GM18867 (cell line): Measurements from ENCODE around the gene CRYL1.

Experiments used
- ATAC-seq: cut with Tn5 transposase; IDR thresholded peaks from one replicate; pipeline ENCODE4 v1.9.1; 2021; ENCODE audit warnings: mild to moderate bottlenecking, moderate library complexity; ENCODE audit not compliant: unreplicated experiment

Gene CRYL1

DNA sequence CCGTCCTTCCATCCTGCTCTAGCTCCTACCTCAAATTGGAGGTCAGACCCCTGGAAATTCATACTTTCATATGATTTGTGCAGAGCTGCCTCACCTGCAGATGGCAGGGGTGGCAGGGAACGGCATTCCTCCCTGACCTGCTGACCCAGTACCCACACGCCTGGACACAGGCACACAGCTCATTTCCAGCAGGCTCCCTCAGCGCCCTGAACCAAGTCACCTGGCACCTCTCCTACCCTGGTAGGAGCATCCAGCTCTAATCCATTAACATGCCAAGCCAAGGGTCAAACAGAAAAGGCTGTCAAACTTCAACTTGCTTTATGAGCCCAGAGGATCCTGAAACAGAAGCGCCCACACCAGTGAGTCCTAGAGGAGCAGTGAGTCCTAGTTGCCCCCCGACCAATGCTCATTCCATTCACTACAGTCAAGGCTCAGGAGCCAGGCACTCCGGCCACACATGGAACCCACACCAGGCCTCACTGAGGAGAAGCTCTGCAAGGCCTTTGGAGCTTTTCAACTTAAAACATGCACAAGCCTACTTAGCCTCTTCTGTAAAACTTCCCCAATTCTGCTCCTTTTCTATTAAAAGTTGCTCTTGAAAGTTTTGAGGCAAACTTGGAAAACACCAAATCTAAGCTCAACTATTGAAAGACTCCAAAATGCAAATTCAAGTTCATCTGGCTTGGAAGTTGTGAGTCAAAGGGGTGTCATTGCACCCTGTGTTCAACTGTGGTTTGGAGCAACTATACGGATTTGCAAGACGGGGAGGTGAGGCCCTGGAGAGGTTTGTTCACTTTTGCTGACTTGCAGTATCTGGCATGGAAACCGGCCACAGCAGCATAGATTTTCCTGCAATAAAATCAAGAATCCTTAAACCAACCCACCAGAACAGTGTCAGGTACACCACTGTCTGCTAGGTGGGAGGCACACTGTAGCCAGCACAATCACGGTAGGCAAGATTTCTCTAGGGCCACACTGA, 96.7 kb downstream of the CRYL1 start:
- no peak for ATAC-seq

DNA sequence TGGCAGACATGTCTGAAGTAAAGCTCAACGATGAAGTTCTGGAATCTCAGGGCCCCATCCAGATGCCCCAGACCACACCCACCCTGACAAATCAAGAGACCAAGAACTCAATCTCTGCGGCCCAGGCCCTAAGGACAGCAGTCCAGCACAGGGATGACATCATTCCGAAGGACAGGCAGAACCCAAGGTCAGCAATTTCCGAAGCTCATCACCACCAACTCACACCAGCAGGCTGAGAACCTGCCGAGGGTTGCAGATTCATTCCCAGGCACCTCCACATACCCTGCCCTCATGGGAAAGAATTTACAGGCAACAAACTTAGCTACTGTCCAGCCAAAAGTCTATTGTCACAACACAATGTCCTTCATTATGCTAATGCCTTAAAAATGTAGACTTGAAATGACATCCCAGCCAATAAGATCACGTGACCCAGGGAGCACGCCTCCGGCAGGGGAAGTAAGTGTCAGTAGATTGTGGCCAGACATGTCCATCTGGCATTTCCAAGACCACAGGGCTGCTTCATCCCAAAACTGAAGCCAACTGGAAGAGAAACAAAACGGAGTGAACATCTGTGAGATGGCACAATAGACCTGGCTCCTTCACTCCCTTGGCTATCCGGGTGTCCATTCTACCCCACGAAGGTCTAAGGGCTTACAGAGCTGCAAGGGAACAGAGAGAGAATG, 98.8 kb downstream of the CRYL1 start:
- no peak for ATAC-seq

DNA sequence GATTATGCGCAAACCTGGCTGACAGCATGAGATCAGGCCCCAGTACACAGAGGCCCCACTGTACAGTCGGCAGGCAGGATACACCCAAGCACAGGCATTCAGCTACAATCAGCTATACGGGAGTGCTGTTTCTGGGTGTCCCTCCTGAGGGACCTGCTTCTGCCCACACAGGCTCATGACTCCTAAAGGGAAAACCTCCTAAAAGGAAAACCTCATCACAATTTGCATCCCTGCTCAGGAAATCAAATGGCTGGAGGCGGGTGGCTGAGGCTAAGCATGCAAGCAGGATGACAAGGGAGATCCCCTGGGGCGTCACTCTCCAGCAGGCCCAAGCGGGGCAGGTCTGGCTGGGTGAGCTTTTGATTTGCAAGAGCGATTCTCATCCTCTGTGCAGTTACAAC, 99.8 kb downstream of the CRYL1 start:
- ATAC-seq = peak; percentile 45

DNA sequence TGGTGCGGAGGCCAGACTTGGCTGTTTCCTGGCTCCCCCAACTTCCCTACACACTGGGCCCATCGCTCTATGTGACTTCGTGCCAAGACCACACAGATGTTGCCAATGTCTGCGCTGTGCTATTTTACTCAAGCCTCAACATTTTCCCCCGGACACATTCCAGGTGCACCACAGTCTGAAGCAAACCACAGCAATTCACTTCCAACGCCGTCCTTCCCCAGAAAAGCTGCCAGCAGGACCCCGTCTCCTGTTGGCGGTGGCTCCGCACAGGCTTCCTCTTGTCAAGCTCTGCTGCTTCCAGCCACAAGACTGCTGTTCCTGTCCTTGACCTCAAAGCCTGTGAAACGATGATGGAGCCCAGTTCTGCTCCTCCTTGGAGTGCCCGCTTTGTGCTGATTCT, 100.7 kb downstream of the CRYL1 start:
- ATAC-seq = no peak

DNA sequence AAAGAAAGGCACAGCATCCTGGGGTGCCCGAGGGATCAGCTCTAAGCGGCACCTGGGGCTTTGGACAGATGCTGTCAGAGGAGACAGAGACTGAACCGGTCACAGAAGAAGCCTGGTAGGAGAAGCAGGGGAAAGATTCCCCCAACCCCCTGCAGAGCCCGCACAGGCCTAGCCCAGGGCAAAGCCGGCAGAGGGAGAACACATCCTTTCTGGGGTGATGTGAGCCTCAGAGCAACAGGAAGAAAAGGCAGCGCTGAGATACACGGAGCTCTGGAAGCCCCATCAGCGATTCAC, 101.2 kb downstream of the CRYL1 start:
- ATAC-seq = no peak

DNA sequence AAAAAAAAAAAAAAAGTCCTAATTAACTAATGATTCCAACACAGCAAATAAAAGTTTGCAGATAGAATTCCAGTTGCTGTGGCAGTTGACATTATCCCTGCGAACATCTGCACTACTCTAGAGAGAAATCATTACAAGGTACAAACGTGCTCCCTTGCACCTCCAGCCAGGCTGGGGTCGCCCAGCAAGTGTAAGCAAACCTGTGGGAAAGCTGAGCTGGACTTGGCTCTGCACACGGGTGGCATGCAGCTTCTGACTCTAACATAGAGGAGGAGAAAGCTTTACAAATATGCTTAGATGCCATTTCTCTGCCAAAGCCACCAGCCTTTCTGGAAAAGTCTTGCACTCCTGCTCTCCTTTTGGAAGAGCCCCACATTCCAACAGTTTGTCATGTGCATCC, 103.3 kb downstream of the CRYL1 start:
- no peak for ATAC-seq

DNA sequence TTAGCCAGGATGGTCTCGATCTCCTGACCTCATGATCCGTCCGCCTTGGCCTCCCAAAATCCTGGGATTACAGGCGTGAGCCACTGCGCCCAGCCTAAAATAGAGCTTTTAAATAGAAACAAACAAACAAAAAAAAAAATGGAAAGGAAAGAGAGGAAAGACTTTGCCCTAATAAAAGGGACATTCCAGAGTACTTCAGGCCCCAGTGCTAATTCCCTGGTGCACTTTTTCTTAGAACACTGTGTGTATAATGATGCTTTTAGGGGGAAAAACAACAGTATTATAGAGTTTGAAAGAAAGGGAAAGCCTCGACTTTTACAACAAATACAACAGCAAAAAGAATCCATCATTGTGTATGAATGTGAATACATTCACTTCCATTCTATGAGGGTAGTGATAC, 104.7 kb downstream of the CRYL1 start:
- no peak for ATAC-seq

DNA sequence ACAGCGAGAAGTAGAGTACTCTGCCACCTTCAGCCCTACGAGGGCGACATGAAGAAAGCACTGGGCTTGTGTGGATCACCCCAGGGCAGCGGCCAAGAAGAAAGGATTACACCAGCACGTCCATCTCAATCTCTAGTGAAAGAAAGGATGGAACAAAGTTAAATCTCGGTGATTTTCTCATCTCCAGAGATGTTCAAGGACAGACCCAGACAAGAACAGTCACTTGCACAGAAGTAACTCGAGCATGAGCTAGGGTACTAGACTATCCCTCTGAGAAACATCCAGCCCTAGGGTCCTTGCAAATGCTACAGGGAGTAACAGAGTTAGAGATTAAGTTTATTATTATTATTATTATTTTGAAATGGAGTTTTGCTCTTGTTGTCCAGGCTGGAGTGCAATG, 106.7 kb downstream of the CRYL1 start:
- no peak for ATAC-seq

DNA sequence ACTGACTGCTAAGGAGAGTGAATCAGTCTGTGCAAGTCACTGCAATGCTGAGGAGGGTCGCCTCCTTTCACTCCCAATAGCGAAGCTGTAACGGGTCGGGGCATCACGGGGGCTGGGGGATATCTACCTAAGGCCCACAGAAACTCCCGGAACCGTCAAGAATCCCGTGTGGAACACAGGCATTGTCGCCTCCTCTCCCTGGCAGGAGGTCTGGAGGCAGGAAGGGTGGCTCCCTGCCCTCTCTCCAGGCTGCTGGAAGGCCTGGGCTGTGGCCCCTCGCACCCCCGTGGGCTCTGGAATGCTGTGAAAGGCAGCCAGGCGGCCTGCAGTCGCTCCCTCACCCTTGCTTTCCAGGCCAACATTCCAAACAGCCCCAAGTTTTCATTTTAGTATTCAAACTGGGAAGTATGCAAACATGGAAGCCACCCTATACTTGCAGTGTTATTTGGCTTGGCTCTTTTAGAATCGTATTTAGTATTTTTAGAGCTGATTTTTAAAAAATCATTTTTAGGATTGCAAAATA, 109.4 kb downstream of the CRYL1 start:
- ATAC-seq = no peak

DNA sequence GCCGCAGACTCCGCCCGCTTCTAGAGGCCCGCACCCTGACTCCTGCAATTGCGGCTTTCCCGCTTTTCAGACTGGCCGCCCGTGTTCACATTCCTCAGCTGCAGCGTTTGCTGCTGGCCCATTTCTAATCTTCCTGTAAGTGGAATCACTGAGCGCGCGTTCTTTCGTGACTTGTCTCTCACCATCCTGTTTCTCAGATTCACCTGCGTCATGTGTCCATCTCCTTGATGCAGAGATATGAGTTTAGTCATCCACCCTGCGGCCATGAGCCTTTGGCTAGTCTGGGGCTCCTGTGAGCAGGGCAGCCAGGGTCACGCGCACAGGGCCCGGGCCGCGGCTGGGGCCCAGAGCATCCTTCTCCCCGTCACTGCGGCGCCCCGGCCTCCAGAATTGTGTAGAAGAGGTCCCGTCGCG, 110.0 kb downstream of the CRYL1 start:
- no peak for ATAC-seq

DNA sequence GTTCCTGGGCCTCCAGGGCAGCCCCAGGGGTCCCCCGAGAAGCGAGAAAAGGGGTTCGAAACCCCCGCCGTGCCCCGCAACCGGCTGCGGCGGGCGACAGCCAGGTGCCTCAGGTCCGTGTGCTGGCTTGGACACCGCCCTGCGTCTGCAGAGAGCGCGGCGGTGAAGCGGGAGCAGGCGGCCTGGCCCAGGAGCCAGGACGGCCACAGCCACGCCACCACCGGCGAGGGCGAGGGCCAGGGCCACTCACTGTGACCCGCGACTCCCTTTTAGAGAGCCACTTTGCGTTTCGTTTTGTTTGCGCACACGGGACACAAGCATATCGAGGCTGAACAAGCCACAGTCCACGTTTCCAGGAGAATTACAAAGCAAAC, 110.4 kb downstream of the CRYL1 start:
- no peak for ATAC-seq

DNA sequence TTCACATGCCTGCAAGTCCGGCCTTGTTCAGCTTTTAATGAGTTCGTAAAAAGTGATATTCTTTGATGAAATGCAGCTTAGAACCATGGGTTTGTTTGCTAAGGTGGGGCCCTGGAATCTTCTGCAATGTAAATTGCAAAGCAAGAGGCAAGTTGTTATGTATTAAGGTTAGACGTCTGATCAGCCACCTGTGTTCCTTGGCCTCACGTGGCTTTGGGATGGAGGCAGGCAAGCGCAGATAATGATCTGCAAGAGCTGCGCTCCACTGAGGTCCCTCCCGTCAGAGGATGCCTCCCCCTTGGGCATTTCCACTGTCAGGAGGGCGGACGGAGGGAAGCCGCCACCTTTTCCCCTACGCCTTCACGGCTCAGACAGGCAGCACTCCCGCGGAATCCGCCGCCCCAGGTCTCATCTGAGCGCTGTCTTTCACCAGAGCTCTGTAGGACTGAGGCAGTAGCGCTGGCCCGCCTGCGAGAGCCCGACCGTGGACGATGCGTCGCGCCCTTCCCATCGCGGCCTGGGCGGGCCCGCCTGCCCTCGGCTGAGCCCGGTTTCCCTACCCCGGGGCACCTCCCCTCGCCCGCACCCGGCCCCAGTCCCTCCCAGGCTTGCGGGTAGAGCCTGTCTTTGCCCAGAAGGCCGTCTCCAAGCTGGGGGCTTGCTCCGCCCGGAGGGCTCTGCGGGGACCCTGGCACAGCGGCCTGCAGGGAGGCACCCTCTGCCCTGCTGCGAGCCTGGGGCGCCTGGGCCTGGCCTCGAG, 110.9 kb downstream of the CRYL1 start:
- ATAC-seq = no peak

DNA sequence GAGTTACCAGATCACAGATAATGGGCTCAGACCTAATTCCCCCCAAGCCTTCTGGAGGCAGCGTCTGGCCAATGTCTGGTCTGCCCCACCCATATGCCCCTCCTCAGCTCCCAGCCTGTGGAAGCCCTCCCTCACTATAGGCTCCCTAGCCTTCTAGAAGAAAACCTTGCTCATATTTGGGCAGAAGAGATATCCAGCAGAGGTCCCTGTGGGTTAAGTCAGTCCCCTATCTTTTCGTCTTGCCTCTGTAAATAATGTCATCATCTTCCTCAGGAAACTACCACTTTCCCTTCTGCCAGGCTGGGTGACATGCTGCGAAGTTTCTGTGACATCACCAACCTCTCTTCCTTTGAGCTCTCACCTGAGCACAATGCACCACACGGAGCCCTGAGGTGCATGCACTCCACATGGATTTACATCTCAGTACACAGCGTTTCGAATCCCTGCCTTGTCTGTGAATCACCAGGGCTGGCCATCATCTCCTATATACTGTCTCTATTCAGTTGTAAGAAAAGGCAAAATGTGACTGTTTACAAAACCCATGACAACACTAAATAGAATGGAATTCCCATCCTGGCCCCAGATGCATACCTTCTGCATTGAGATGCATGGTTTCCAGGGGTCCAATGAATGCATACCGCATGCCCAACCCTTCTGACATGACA, 112.8 kb downstream of the CRYL1 start:
- ATAC-seq = no peak

DNA sequence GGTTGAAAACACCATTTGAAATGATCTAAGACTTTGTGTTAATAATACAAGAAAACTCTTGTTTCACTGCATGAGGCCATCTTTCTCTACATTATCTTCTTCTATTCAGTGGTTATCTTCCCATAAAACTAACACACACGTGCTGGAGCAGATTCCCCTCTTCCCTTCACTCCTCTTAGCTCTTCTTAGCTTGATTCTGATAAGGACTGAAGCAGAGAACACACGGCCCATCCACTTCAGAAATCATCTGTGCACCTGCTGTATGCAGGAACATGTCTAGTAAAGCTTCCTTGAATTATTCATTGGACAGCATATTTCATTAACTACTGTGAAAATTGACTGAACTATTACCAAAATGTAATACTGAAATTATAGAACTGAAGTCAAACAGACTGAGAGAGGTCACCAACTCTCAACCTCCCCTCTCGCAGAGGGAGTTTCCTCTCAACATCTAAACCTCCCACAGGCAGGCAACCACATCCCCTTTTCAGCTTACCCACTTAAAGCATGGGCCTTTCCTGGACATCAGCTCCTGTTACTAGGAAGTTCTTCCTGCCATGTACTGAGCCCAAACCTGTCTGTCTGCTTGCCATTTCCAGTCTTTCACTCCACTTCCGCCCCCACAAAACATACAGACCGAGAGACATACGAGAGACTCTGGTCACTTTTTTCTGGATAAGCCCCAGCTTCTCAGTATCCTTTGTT, 113.9 kb downstream of the CRYL1 start:
- ATAC-seq = peak; percentile 94

DNA sequence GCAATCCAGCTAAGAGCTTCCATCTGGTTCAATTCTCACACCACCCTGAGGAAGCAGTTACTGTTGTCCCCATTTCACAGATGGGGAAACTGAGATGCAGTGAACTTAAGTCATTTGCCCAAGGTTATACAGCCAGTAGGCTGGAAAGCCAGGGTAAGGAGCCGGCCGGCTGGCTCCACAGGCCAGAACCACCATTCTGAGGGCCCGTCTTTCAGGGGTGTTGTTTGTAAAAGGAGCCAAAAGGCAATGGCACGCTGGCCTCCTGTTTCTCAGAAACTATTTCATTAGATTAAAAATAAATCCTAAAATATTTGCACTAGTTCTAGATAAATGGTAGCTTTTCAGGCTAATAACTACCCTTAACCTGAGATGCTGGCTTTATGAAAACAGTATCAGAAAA, 114.9 kb downstream of the CRYL1 start:
- ATAC-seq = no peak

DNA sequence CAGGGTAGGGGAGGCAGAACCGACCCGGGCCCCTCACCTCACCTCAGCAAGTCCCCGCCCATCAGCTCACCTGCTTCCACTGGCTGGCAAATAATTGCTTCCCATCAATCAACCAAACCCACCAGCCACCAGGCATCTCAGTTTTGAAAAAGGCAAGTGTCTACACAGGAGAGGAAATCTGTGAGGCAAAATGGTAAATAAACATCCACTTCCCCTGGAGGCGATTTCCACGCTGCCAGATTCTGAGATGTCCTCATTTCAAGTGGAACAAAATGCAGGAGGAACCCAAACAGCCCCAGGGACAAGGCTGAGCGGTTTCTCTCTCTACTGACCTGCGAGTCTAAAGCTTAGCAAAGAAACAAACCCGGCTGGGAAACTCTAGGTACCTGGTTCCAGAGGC, 117.5 kb downstream of the CRYL1 start:
- ATAC-seq = no peak

DNA sequence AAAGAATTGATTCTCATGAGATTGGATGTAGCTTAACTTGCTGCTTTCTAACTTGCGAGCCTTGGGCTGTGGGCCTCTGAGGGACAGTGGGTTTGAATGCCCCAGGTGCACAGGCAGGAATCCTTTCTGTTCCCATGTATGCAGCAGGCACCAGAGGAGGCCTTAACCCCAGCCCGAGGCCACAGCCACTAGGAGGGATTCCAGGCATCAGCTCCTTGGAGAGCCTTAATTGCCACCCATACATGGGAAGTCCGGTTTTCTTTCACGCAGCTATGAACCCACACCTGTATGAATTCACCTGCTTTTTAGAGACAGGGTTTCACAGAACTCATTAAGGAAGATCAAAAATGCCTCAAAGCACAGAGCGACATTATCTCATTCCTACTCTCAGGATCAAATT, 117.9 kb downstream of the CRYL1 start:
- ATAC-seq = no peak

DNA sequence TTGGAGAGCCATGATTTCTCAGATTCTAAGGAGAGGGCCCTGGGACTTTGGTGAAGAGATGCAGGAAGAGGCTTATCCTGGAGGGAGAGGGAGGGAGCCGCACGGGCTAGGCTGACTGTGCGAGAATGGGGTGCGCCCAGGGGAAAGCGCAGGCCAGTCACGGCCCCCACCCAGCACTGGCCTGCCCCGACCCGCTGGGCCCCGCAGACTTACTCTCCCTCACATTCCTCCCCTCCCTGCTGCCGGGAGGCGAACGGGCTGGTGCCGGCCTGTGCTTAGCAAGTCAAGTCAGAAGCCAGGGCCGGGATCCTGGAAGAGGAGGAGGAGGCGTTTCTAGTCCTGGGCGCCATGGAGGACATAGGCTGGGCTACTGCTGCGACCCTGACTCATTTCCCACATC, 120.0 kb downstream of the CRYL1 start:
- ATAC-seq = no peak

DNA sequence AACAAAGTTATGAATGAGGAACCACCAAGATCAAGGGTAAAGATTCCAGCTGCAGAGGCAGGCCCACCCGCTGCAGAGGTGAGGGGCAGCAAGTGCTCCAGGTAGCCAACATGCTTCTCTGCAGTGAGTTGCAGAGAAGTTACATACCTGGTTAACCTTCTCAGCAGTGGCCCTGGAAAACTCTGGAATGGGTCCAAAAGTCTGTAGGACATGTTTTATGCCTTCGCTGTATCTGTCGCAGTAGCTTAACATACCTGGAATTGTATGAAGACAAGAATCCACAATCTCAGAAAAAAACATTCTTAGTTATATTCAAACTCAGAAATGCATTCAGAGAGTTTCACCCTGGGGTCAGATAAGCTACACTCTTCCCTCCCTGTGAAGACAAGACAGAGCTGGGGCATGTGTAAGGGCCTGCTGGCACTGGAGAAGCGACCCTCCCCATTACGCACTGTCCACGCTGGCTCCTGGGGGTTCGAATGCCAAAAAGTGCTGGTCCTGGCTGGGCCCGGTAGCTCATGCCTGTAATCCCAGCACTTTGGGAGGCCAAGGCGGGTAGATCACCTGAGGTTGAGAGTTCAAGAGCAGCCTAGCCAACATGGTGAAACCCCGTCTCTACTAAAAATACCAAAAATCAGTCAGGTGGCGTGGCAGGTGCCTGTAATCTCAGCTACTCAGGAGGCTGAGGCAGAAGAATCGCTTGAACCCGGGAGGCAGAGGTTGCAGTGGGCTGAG, 121.0 kb downstream of the CRYL1 start:
- ATAC-seq = no peak

DNA sequence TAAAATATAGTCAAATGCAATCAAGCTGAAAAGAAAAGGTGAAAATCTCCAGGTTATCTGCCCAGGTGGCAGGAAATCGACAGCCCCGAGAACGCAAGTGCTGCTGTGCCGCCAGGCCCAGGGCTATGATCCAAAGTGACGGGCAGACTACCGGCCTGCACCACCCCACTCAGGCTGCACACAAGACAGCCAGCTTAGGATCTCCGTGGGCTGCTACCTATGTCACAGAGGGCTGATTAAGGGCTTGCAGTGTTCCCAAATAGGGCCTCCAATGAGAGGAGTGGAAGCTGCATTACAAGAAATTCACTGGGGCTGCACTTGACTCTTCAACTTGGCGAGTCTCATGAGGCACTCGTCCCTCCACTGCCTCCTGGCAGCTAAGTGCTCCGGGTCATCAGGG, 121.8 kb downstream of the CRYL1 start:
- ATAC-seq = no peak
